ENCODE results near the gene IRGQ.

The IRGQ gene

GRCh38 chr19:43589678-43590077, 6.3 kb downstream of the IRGQ start:
- no peak for TF ChIP-seq CEBPB (IDR thresholded peaks at IDR 0.05)
- no peak for TF ChIP-seq TAF1 (IDR thresholded peaks at IDR 0.05; ENCODE audit: low read depth)
- TF ChIP-seq USF1 (IDR thresholded peaks at IDR 0.05), result no peak
- TF ChIP-seq EGR1 (IDR thresholded peaks at IDR 0.05), result no peak
- TF ChIP-seq EP300 (IDR thresholded peaks at IDR 0.05; ENCODE audit: borderline replicate concordance), result no peak

- no peak for TF ChIP-seq TAF1 (IDR thresholded peaks at IDR 0.05; ENCODE audit: low read depth)
- no peak for TF ChIP-seq TEAD4 (IDR thresholded peaks at IDR 0.05)
These were observed 6.7 kb downstream of the IRGQ start for GRCh38 chr19:43589277-43589676.

- no peak for TF ChIP-seq TEAD4 (IDR thresholded peaks at IDR 0.05)
- no peak for TF ChIP-seq FOXM1 (IDR thresholded peaks at IDR 0.05; ENCODE audit: borderline replicate concordance, low read depth)
- no peak for TF ChIP-seq CREB1 (IDR thresholded peaks at IDR 0.05; ENCODE audit: low read depth)
- no peak for TF ChIP-seq ZBTB7A (IDR thresholded peaks at IDR 0.05; ENCODE audit: low read depth)
- no peak for TF ChIP-seq USF1 (IDR thresholded peaks at IDR 0.05)
- no peak for TF ChIP-seq YY1 (IDR thresholded peaks at IDR 0.05; ENCODE audit: low read depth)
- TF ChIP-seq EP300 (IDR thresholded peaks at IDR 0.05; ENCODE audit: borderline replicate concordance), result no peak
- no peak for TF ChIP-seq MAX (IDR thresholded peaks at IDR 0.05)
- TF ChIP-seq RAD21 (IDR thresholded peaks at IDR 0.05; ENCODE audit: low read depth), result no peak
- TF ChIP-seq CEBPB (IDR thresholded peaks at IDR 0.05), result no peak
- TF ChIP-seq NFIC (IDR thresholded peaks at IDR 0.05), result no peak
- TF ChIP-seq EGR1 (IDR thresholded peaks at IDR 0.05), result no peak
- TF ChIP-seq TAF1 (IDR thresholded peaks at IDR 0.05; ENCODE audit: low read depth), result no peak
- no peak for TF ChIP-seq REST (IDR thresholded peaks at IDR 0.05; ENCODE audit: low read depth)
- no peak for TF ChIP-seq TCF12 (IDR thresholded peaks at IDR 0.05; ENCODE audit: low read depth)
These were observed 9.6 kb downstream of the IRGQ start for GRCh38 chr19:43586346-43586745.

- no peak for TF ChIP-seq USF1 (IDR thresholded peaks at IDR 0.05)
- TF ChIP-seq EP300 (IDR thresholded peaks at IDR 0.05; ENCODE audit: borderline replicate concordance), result no peak
- TF ChIP-seq MAX (IDR thresholded peaks at IDR 0.05), result no peak
- TF ChIP-seq TAF1 (IDR thresholded peaks at IDR 0.05; ENCODE audit: low read depth), result no peak
These were observed 11.4 kb downstream of the IRGQ start for GRCh38 chr19:43584484-43584883.

GRCh38 chr19:43582495-43582894, 13.4 kb downstream of the IRGQ start:
- TF ChIP-seq MAX (IDR thresholded peaks at IDR 0.05), result no peak
- TF ChIP-seq FOXM1 (IDR thresholded peaks at IDR 0.05; ENCODE audit: borderline replicate concordance, low read depth), result no peak
- TF ChIP-seq EP300 (IDR thresholded peaks at IDR 0.05; ENCODE audit: borderline replicate concordance), result no peak
- no peak for TF ChIP-seq TEAD4 (IDR thresholded peaks at IDR 0.05)
- no peak for TF ChIP-seq ZBTB7A (IDR thresholded peaks at IDR 0.05; ENCODE audit: low read depth)
- no peak for TF ChIP-seq NFIC (IDR thresholded peaks at IDR 0.05)
- no peak for TF ChIP-seq CEBPB (IDR thresholded peaks at IDR 0.05)
- no peak for TF ChIP-seq YY1 (IDR thresholded peaks at IDR 0.05; ENCODE audit: low read depth)
- no peak for TF ChIP-seq TCF12 (IDR thresholded peaks at IDR 0.05; ENCODE audit: low read depth)
- no peak for TF ChIP-seq USF1 (IDR thresholded peaks at IDR 0.05)
- TF ChIP-seq TAF1 (IDR thresholded peaks at IDR 0.05; ENCODE audit: low read depth), result no peak
- TF ChIP-seq EGR1 (IDR thresholded peaks at IDR 0.05), result no peak
- TF ChIP-seq RAD21 (IDR thresholded peaks at IDR 0.05; ENCODE audit: low read depth), result no peak
- TF ChIP-seq CREB1 (IDR thresholded peaks at IDR 0.05; ENCODE audit: low read depth), result no peak
- TF ChIP-seq REST (IDR thresholded peaks at IDR 0.05; ENCODE audit: low read depth), result no peak

- TF ChIP-seq EGR1 (IDR thresholded peaks at IDR 0.05), result no peak
- TF ChIP-seq EP300 (IDR thresholded peaks at IDR 0.05; ENCODE audit: borderline replicate concordance), result no peak
- TF ChIP-seq CEBPB (IDR thresholded peaks at IDR 0.05), result no peak
- no peak for TF ChIP-seq FOXM1 (IDR thresholded peaks at IDR 0.05; ENCODE audit: borderline replicate concordance, low read depth)
- no peak for TF ChIP-seq TEAD4 (IDR thresholded peaks at IDR 0.05)
- no peak for TF ChIP-seq RAD21 (IDR thresholded peaks at IDR 0.05; ENCODE audit: low read depth)
- TF ChIP-seq ZBTB7A (IDR thresholded peaks at IDR 0.05; ENCODE audit: low read depth), result no peak
- TF ChIP-seq YY1 (IDR thresholded peaks at IDR 0.05; ENCODE audit: low read depth), result no peak
- no peak for TF ChIP-seq USF1 (IDR thresholded peaks at IDR 0.05)
- TF ChIP-seq CREB1 (IDR thresholded peaks at IDR 0.05; ENCODE audit: low read depth), result no peak
- TF ChIP-seq REST (IDR thresholded peaks at IDR 0.05; ENCODE audit: low read depth), result no peak
- no peak for TF ChIP-seq NFIC (IDR thresholded peaks at IDR 0.05)
- no peak for TF ChIP-seq MAX (IDR thresholded peaks at IDR 0.05)
- no peak for TF ChIP-seq TCF12 (IDR thresholded peaks at IDR 0.05; ENCODE audit: low read depth)
- no peak for TF ChIP-seq TAF1 (IDR thresholded peaks at IDR 0.05; ENCODE audit: low read depth)
These were observed 14.5 kb downstream of the IRGQ start for GRCh38 chr19:43581467-43581866.
